GM10248 (cell line): ENCODE measurements around the gene COL4A3.

Experiments
- CTCF ChIA-PET: fragments of 300-600 bp; sonication (Branson Sonifier 250); formaldehyde crosslinking; extraction: SDS; loops from one replicate; lab custom pipeline; 2021; ENCODE audit warnings: antibody characterized with exemption; lab: Yijun Ruan, JAX
- POLR2A ChIA-PET: fragments of 350-650 bp; sonication (Branson Sonifier 250); formaldehyde crosslinking; extraction: SDS; loops from one replicate; lab custom pipeline; 2020; ENCODE audit warnings: antibody characterized with exemption; lab: Yijun Ruan, JAX
- DNase-seq: peaks from one replicate; pipeline ENCODE4 v3.0.0; 2012; ENCODE audit errors: extremely low spot score
- TF ChIP-seq, protein P1 (sequence below): IDR thresholded peaks from 2 replicates; pipeline ENCODE4 v1.5.1; 2012; ENCODE audit warnings: mild to moderate bottlenecking, low read depth; ENCODE audit errors: extremely low read depth, missing control alignments, control extremely low read depth

COL4A3 gene

DNA sequence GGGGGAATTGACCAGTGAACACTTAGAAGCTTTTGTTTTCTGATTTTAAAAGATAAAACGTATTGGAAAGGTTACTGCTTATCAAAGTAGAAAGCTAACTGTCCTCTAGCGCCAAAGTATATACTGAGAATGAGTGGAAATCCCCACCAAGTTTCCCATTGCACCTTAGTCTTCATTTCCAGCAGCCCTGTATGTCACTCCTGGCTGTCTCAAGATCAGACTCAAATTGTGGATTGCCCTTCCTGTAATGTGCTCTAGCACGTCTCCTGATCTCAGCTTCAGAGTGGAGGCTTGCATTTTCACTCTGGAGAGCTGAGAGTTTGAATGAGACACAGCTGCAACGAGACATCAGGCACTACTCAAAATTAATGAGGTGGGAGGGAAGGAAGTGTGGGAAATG lies 187.2 kb downstream of the COL4A3 start:
- ChIA-PET CTCF (interaction anchor here (0.8 to 7.8 kb wide), 6 partner anchors 14 to 119 kb away, joined by 3 to 57 read pairs (median 4); no protein-coding TSS in a partner anchor), POLR2A (interaction anchor here (0.5 to 0.6 kb wide), 4 partner anchors 24 to 130 kb away, joined by 3 to 6 read pairs (median 4); no protein-coding TSS in a partner anchor)
- DNase-seq, result peak; percentile 21
- TF ChIP-seq, protein P1, sequence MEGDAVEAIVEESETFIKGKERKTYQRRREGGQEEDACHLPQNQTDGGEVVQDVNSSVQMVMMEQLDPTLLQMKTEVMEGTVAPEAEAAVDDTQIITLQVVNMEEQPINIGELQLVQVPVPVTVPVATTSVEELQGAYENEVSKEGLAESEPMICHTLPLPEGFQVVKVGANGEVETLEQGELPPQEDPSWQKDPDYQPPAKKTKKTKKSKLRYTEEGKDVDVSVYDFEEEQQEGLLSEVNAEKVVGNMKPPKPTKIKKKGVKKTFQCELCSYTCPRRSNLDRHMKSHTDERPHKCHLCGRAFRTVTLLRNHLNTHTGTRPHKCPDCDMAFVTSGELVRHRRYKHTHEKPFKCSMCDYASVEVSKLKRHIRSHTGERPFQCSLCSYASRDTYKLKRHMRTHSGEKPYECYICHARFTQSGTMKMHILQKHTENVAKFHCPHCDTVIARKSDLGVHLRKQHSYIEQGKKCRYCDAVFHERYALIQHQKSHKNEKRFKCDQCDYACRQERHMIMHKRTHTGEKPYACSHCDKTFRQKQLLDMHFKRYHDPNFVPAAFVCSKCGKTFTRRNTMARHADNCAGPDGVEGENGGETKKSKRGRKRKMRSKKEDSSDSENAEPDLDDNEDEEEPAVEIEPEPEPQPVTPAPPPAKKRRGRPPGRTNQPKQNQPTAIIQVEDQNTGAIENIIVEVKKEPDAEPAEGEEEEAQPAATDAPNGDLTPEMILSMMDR, result no peak

DNA sequence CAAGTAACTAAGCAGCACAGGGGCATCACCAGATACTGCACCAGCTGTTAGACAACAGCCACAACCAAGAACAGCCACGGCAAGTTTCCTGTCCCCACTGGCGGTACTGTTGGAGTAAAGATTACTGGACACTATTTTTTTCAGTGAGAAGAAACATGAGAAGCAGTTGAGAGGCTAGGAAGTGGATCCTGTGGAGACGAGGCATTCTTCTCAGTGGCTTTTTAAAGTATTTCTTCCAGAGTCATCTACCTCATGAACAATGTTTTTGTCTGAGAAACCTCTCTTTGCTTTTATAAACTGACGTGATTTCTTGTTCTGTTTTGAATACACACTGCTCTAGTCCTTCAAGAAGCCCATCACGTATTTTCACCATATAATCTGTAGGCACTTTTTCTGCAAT lies 195.9 kb downstream of the COL4A3 start:
- CTCF ChIA-PET, result interaction anchor here (1.0 to 2.0 kb wide), 2 partner anchors 14 to 406 kb away, joined by 3 to 5 read pairs; no protein-coding TSS in a partner anchor

DNA sequence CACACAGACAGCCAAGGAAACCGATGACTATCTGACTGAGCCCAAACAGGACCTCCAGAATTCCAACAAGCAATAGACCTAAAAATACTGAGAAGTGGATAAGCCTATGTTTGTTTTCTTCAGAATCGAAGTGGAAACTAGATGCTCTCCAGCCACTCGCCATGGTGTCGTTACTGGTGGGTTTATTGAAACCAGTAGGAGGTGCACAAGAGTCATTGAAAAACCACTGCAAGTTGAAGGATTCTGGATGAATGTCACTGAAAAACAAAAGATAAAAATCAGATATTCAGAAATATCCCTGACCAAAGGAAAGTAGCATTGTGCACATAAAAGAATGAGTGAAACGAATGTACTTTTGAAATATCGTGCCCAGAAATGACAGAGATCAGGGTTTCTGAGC lies 199.3 kb downstream of the COL4A3 start:
- DNase-seq, result no peak
- CTCF ChIA-PET, result no interaction called here

More for the DNA sequence above, 195.9 kb downstream of the COL4A3 start:
- DNase-seq, result no peak
- POLR2A ChIA-PET, result no interaction called here
- TF ChIP-seq, protein P1, result no peak

More for the DNA sequence above, 199.3 kb downstream of the COL4A3 start:
- POLR2A ChIA-PET, result no interaction called here
- TF ChIP-seq, protein P1, result no peak
